GM19238 (cell line): ENCODE measurements around the gene BRD7.

Experiments used
- DNase-seq: peaks from one replicate; pipeline ENCODE4 v3.0.0; 2011; ENCODE audit warnings: low spot score; ENCODE audit not compliant: insufficient read length

Gene BRD7

GRCh38 chr16:50389900-50390299 lies 21.1 kb upstream of the BRD7 start:
- DNase-seq, result no peak

GRCh38 chr16:50388496-50388895 lies 19.7 kb upstream of the BRD7 start:
- DNase-seq, result no peak

GRCh38 chr16:50386774-50387173 lies 18.0 kb upstream of the BRD7 start:
- no peak for DNase-seq

GRCh38 chr16:50386139-50386538 lies 17.4 kb upstream of the BRD7 start:
- no peak for DNase-seq

- no peak for DNase-seq
These were observed 15.8 kb upstream of the BRD7 start for GRCh38 chr16:50384500-50385135.

- DNase-seq, result no peak
These were observed 13.1 kb upstream of the BRD7 start for GRCh38 chr16:50381679-50382440.

DNA sequence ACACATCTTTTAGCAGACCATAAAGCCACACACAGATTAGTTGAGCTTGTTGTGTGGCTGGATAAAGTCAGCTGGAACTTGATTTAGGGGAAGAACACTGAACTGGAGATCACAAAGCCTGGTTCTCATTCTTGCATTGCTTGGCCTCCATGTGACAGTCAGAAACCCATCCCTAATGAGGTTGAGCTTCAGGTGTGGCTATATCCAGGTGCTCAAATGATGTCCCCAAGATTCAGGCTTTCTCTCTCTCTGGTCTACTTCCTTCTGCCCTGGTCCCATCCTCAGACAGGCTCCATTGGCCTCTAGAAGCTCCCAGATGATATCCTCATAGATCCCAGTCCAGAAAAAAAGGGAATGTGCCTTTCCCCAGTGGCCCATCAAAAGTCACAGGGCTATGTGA lies 9.6 kb upstream of the BRD7 start:
- no peak for DNase-seq

- no peak for DNase-seq
These were observed 8.2 kb upstream of the BRD7 start for GRCh38 chr16:50377001-50377400.

- DNase-seq, result no peak
These were observed 5.0 kb upstream of the BRD7 start for GRCh38 chr16:50373780-50374179.

DNA sequence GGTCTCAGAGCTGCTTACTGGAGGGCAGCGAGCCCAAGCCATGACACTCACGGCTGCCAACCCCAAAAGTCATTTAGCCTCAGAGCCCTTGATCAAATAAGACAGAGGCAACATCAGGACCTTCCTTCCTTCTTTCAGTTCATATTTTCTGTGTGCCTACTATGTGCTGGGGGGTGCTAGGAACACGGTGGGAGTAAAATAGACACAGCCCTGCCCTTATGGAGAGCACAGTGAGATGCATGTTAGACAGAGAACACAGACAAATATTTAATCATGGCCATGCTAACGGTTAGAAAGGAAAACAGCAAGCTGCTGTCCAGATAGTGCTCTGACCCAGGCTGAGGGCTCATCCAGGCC lies 4.5 kb upstream of the BRD7 start:
- no peak for DNase-seq

DNA sequence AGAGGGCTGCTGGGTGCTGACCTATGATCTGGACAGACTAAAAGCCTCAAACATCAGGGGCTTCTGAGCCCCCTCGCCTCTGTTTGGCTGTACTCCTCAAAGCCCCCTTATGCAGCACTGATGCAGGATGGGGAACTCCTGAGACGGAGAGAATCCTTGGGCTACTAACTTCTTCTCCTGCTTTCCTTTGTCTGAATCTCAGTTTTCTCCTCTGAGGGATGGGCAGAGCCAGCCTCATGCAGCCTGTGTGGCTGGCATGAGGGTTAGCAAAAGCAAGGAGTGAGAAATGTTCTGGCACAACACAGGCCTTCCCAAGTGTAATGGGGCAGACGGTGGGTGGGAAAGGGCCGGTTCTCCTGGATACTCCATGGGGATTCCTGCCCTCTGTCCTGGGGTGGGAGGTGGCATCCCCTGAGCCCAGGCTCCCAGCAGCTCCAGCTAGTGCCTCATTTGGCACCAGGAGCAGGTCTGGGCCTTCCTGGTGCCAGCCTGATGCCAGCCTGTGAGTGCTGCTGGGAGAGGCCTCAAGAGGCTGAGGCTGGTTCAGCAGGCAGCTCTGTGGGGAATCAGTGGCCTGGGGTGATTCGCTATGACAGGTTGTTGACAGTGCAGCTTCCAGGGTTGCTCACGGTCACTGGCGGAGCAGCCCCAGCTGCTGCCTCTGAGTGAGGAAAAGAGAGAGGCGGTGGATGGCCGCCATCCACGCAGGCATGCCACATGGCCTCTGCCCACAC lies 4.0 kb upstream of the BRD7 start:
- no peak for DNase-seq

- DNase-seq, result no peak
These were observed 3.3 kb upstream of the BRD7 start for GRCh38 chr16:50371936-50372595.

- no peak for DNase-seq
These were observed 2.4 kb upstream of the BRD7 start for GRCh38 chr16:50371036-50371716.

- DNase-seq, result no peak
These were observed 481 bp upstream of the BRD7 start for GRCh38 chr16:50369133-50369804.

- DNase-seq, result no peak
These were observed 895 bp downstream of the BRD7 start for GRCh38 chr16:50367777-50368409.

DNA sequence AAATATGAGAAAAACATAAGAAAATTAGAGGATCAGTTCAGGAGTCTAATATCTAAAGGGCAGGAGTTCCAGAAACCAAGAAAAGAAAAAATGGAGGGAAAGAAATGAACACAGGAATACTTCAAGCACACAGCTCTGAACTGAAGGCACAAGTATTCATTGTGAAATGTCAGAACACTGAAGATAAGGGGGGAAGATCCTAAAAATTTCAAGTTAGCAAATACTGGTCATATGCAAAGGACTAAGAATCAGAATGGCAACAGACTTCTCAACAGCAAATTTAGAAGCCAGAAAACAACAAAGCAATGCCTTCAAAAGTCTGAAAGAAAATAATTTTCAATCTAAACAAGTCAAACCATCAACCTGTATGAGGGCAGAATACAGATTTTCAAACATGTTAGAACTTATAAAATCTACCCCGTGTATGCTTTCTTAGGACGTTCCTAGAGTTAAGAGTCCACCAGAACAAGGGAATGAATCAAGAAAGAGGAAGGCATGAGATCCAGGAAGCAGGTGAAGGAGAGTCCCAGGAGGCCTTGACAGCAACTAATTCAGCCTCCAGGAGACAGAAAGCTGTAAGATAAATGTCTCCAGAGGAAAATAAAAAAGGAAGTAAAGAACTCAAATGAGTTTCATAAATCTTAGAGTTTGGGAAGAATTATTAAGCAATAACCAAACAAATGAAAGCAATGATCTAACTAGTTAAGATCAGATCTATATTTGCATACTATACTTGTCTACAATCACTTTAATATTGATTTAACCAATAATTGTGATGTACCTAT lies 2.8 kb downstream of the BRD7 start:
- DNase-seq, result no peak

- DNase-seq, result no peak
These were observed 5.1 kb downstream of the BRD7 start for GRCh38 chr16:50363656-50364055.

DNA sequence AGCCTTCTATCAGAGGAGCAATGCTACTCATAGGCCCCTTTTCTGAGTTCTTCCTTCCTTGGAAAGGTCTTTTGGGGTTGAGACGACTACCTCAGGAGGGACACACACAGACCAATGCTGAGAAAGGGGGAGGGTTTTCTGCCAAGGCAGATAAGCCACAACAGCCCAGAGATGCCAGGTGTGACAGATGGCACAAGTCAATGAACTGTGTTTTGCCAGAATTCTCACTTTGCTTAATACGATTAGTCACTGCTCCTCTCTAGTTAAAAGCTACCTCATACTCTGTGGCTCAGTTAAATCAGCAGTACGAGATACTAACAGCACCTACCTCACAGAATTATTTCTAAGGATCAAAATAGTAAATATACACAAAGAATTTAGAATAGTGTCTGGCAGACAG lies 8.0 kb downstream of the BRD7 start:
- no peak for DNase-seq

DNA sequence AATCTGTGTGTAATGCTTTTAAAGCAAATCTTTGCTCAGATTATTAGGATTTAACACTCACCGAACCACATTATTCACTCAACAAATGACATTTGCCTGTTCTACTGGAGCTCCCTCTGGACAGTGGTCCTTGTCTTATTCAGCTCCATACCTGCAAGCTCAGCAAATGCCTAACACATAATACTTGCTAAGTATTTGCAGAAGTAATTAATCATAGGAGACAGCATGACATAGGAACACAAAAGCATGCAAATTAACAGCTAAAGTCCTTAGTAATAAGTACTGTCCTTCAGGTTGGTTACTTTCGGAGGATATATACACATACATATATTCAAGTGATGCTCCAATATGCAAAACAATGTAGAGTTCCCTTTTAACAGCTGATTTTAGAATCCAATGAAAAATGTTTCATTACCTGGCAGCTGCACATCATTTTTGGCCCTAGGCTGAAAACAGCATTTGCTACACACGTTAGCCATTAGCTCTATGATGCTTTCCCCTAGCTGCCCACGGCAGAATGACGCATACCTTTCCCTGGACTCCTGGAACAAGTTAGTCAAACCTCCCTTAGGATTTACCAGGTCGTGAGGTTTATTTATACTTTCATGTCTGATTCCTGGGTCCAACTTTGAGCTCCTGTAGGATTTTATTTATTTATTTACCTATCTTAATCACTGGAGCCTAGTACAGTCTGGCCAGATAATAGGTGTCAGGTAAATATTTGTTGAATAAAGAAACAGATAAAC lies 8.6 kb downstream of the BRD7 start:
- DNase-seq, result no peak
